ENCODE measurements around the gene IGF2BP1. TPM values are rescaled to one million over a fixed set of nuclear protein-coding genes. Genes with fewer than 3 reads are reported as not detected.

The IGF2BP1 gene
- polyA plus RNA-seq, 1 donor from 2014 or later, result 13.0 TPM

- Histone ChIP-seq H3K4me3 (ENCODE audit: low read length) (peak overlapping the region; percentile 92), H2AFZ (ENCODE audit: low read depth, low read length) (peak overlapping the region; percentile 80), H3F3A (ENCODE audit: insufficient read depth, low read length, poor library complexity, severe bottlenecking) (peaks cover 2% of the 10 kb centered on the region), H3K27me3 (ENCODE audit: insufficient read depth, low read depth, low read length) (no peaks in the 10 kb centered on the region), H3K9me2 (ENCODE audit: insufficient read depth, low read length) (no peaks in the 10 kb centered on the region), H3K36me3 (ENCODE audit: insufficient read depth, low read length) (no peaks in the 10 kb centered on the region), H3K27ac (ENCODE audit: low read length) (peak overlapping the region; percentile 95), H3K9ac (ENCODE audit: low read length) (peak overlapping the region; percentile 93), H3K79me2 (replicated peaks; ENCODE audit: insufficient read depth, low read length) (peaks cover 52% of the 10 kb centered on the region), H3K9me3 (ENCODE audit: low read length) (no peaks in the 10 kb centered on the region), H3K4me2 (ENCODE audit: low read length) (peak overlapping the region; percentile 77), H4K20me1 (ENCODE audit: insufficient read depth) (peaks cover 3% of the 10 kb centered on the region)
- TF ChIP-seq TAF1 (IDR thresholded peaks at IDR 0.05; ENCODE audit: low read depth), result peak; percentile 81
- peak; percentile 87 for TF ChIP-seq REST (IDR thresholded peaks at IDR 0.05; ENCODE audit: borderline replicate concordance)
- TF ChIP-seq RAD21 (conservative IDR thresholded peaks at IDR 0.05), result no peak
- TF ChIP-seq MXI1 (conservative IDR thresholded peaks at IDR 0.05; ENCODE audit: poor library complexity, severe bottlenecking), result no peak
Measured at GRCh38 chr17:48996722-48997102, 473 bp upstream of the IGF2BP1 start.

- H3F3A ChIP-seq (ENCODE audit: insufficient read depth, low read length, poor library complexity, severe bottlenecking), result peaks cover 2% of the 10 kb centered on the region
- H3K27me3 ChIP-seq (ENCODE audit: insufficient read depth, low read depth, low read length), result no peaks in the 10 kb centered on the region
- H3K9me2 ChIP-seq (ENCODE audit: insufficient read depth, low read length), result no peaks in the 10 kb centered on the region
- no peaks in the 10 kb centered on the region for H3K36me3 ChIP-seq (ENCODE audit: insufficient read depth, low read length)
- H3K9me3 ChIP-seq (ENCODE audit: low read length), result no peaks in the 10 kb centered on the region
- H3K79me2 ChIP-seq (replicated peaks; ENCODE audit: insufficient read depth, low read length), result peaks cover 62% of the 10 kb centered on the region
- H3K4me3 ChIP-seq (ENCODE audit: low read length), result peak overlapping the region; percentile 92
- TF ChIP-seq CTCF (IDR thresholded peaks at IDR 0.05; ENCODE audit: poor library complexity, severe bottlenecking) (no peak), POLR2AphosphoS5 (IDR thresholded peaks at IDR 0.05) (peak; percentile 11), MXI1 (conservative IDR thresholded peaks at IDR 0.05; ENCODE audit: poor library complexity, severe bottlenecking) (peak; percentile 61)
- peak overlapping the region; percentile 93 for H3K9ac ChIP-seq (ENCODE audit: low read length)
- H3K4me2 ChIP-seq (ENCODE audit: low read length), result peak overlapping the region; percentile 29
- peaks cover 3% of the 10 kb centered on the region for H4K20me1 ChIP-seq (ENCODE audit: insufficient read depth)
- no peak overlapping the region for H2AFZ ChIP-seq (ENCODE audit: low read depth, low read length)
- peak overlapping the region; percentile 95 for H3K27ac ChIP-seq (ENCODE audit: low read length)
Measured at GRCh38 chr17:48997827-48998586, 822 bp downstream of the IGF2BP1 start.

Measured in neural cell (in vitro differentiated cells).